Osteocyte (in vitro differentiated cells): ENCODE measurements around the gene GPBP1L1. TPM values are rescaled to one million over a fixed set of nuclear protein-coding genes. Genes with fewer than 3 reads are reported as not detected.
"Not testable (repeated sequence)": the region's sequence is repeated elsewhere in the genome, so short reads cannot be mapped to it uniquely, and the experiment has no call there.

Experiments
- DNase-seq: peaks from one replicate; pipeline ENCODE4 v3.0.0; 2021; ENCODE audit warnings: mixed read lengths; ENCODE audit not compliant: unreplicated experiment; ENCODE audit errors: extremely low spot score
- H3K27ac Mint-ChIP-seq: one replicate; pipeline ENCODE4 v1.8.0; 2021; ENCODE audit warnings: mild to moderate bottlenecking, mixed read lengths; ENCODE audit not compliant: unreplicated experiment
- H3K27me3 Mint-ChIP-seq: one replicate; pipeline ENCODE4 v1.8.0; 2021; ENCODE audit warnings: mixed read lengths; ENCODE audit not compliant: unreplicated experiment
- H3K36me3 Mint-ChIP-seq: one replicate; pipeline ENCODE4 v1.8.0; 2021; ENCODE audit warnings: mixed read lengths; ENCODE audit not compliant: unreplicated experiment
- H3K4me1 Mint-ChIP-seq: one replicate; pipeline ENCODE4 v1.8.0; 2021; ENCODE audit warnings: mixed read lengths; ENCODE audit not compliant: unreplicated experiment
- H3K4me3 Mint-ChIP-seq: one replicate; pipeline ENCODE4 v1.8.0; 2021; ENCODE audit warnings: mild to moderate bottlenecking, moderate library complexity, mixed read lengths; ENCODE audit not compliant: unreplicated experiment
- H3K9me3 Mint-ChIP-seq: one replicate; pipeline ENCODE4 v1.8.0; 2021; ENCODE audit warnings: mixed read lengths; ENCODE audit not compliant: unreplicated experiment
- total RNA-seq: library from RNA; stranded (reverse); gene quantifications from 2 replicates; pipeline ENCODE4 v1.2.1, GENCODE V29; 2021
- TF ChIP-seq, protein P1 (sequence below): fragments of 200-600 bp; sonication (generic); IDR thresholded peaks from 2 replicates; pipeline ENCODE4 v1.5.0; 2021; ENCODE audit warnings: antibody characterized with exemption, mild to moderate bottlenecking, moderate library complexity

The GPBP1L1 gene
- total RNA-seq, 1 donor from 2014 or later: 87.2 TPM

DNA sequence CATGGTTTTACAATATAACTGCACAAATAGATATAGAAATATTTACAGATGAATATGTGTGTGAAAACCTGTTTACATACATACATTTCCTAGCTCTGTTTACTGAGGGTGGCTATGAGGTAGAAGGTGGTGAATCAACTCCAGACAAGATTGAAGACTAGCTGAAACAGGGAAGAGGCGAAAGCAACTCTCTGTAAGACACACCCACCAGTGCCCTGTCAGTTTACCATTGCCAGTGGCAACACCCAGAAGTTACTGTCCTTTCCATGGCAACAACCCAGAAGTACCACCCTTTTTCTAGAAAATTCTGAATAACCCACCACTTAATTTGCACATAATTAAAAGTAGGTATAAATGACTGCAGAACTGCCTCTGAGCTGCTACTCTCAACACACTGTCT, 18.3 kb upstream of the GPBP1L1 start:
- Mint-ChIP-seq H3K36me3 (peaks cover 26% of the 10 kb centered on the region), H3K27ac (no peak overlapping the region), H3K4me3 (no peak overlapping the region), H3K9me3 (peaks cover 5% of the 10 kb centered on the region), H3K4me1 (no peaks in the 10 kb centered on the region), H3K27me3 (no peaks in the 10 kb centered on the region)
- no peak for DNase-seq
- TF ChIP-seq, protein P1, sequence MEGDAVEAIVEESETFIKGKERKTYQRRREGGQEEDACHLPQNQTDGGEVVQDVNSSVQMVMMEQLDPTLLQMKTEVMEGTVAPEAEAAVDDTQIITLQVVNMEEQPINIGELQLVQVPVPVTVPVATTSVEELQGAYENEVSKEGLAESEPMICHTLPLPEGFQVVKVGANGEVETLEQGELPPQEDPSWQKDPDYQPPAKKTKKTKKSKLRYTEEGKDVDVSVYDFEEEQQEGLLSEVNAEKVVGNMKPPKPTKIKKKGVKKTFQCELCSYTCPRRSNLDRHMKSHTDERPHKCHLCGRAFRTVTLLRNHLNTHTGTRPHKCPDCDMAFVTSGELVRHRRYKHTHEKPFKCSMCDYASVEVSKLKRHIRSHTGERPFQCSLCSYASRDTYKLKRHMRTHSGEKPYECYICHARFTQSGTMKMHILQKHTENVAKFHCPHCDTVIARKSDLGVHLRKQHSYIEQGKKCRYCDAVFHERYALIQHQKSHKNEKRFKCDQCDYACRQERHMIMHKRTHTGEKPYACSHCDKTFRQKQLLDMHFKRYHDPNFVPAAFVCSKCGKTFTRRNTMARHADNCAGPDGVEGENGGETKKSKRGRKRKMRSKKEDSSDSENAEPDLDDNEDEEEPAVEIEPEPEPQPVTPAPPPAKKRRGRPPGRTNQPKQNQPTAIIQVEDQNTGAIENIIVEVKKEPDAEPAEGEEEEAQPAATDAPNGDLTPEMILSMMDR: no peak

DNA sequence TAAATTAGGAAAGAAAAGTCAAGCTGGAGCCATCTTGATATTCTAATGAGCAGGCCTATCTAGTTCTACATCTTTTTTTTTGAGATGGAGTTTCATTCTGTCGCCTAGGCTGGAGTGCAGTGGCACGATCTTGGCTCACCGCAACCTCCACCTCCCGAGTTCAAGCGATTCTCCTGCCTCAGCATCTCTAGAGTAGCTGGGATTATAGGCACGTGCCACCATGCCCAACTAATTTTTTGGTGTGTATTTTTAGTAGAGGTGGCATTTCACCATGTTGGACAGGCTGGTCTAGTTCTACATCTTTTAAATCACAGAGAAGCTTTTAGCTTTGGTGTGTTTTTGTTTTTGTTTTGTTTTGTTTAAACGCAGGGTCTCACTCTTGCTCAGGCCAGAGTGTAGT, 8.5 kb upstream of the GPBP1L1 start:
- Mint-ChIP-seq H3K4me3 (no peak overlapping the region), H3K36me3 (peaks cover 22% of the 10 kb centered on the region), H3K27ac (no peak overlapping the region), H3K9me3 (no peaks in the 10 kb centered on the region), H3K27me3 (no peaks in the 10 kb centered on the region), H3K4me1 (peaks cover under 1% of the 10 kb centered on the region)
- TF ChIP-seq, protein P1: no peak
- no peak for DNase-seq

DNA sequence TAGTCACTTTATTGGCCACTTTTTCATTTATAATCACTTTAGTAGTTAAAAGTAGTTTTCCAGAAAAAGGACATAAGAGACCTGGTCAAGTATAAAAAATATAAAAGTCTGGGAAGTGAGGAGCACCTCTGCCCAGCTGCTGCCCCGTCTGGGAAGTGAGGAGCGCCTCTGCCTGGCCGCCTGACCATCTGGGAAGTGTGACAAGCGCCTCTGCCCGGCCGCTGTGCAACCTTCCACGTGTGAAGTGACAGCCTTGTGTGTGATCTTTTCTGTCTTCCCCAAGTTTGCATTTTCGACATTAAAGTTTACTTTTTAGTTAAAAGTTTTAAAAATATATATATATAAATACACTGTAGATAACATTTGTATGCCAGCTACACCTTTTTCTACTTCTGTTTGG, 7.5 kb upstream of the GPBP1L1 start:
- H3K9me3 Mint-ChIP-seq, H3K4me3 Mint-ChIP-seq, DNase-seq, H3K27ac Mint-ChIP-seq, H3K27me3 Mint-ChIP-seq, H3K4me1 Mint-ChIP-seq: not testable (repeated sequence)
- peaks cover 19% of the 10 kb centered on the region for H3K36me3 Mint-ChIP-seq

DNA sequence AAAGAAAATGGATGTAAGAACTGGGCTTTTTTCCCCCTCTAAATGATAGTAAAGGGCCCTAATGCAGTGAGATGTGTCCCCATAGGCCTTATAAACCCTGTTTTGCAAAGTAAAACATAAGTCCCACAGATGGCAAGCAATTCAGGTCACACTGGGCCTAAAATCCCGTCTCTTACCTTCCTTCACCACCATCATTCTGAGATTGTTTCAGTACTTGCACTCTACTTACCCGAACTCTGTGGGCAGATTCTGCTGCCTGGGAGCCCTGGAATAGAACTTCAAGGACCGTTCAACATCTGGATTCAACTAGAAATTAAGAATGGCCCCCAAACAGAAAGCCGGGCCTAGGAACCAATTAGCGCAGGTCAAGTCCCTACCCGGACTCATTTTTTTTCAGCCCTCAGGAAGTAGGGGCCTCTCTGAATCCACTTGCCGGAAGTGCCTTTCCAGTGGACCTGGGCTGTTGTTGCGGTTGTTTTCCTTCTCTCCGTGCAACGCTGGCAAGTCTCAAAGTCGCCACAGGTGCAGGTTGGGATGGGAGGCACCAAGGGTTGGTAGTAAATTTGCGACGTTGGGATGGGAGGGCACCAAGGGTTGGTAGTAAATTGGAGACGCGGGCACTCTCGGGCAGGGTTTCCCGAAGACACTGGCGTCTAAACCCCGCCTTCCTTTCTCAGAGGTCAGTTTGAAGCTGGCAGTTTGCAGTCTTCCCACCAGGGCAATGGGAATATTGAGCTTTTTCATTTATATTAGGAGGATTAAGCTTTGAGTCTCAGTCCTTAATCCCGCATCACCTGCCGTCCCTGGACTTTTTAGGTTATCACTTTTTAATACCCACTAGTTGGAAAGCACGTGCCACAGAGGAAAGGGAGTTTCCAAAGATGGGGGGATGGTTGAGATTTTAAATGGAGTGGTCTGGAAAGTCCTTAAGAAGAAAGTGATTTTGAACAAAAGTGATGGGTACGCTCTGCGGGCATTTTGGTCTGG, 1.7 kb upstream of the GPBP1L1 start, which contains the start of gene TMEM69:
TSS of gene TMEM69 (plus strand) at position 428 of the 987 bp plus-strand sequence. CDS start 2,888 bp downstream, outside the sequence.
- DNase-seq: peak; percentile 89
- no peaks in the 10 kb centered on the region for H3K9me3 Mint-ChIP-seq
- TF ChIP-seq, protein P1: peak; percentile 24
- H3K27me3 Mint-ChIP-seq: no peaks in the 10 kb centered on the region
- peaks cover 6% of the 10 kb centered on the region for H3K36me3 Mint-ChIP-seq
- H3K4me3 Mint-ChIP-seq: peak within 1 kb of the TSS; percentile 99
- H3K4me1 Mint-ChIP-seq: peaks cover 30% of the 10 kb centered on the region
- peak within 1 kb of the TSS; percentile 100 for H3K27ac Mint-ChIP-seq

DNA sequence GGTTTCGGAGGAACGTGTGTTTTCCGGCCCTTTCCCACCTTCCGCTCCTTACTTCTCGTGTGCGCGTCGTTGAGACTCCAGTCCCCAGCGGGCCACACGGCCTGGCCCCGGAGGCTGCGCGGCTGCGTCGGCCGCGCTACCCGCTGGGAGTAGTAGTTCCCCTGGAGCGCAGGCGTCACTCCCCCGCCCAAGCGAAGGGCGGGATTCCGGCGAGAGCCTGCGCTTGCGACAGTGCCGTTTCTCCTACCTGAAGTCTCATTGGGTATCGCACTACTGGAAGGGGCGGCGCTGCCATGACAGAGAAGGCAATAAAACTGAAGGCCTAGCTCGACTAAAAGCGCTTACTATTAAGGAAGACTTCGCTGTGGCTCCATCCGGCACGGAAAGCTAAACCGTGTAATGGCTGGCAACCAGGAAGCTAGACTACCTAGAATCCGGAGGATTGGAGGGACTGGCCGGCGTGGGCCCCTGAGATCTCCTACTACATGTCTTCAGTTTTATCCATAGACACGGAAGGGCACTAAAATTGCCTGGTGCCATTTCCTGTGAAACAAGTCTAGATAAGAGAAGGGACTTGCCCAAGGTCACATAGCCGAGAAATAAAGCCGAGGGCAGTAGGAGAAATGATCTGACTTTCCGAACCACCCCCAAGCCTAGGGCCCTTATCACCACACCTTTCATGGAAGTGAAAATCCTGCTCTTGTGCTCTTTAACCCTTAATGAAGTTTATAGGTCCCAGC, 851 bp upstream of the GPBP1L1 start:
- Mint-ChIP-seq H3K4me1 (peaks cover 38% of the 10 kb centered on the region), H3K4me3 (peak overlapping the region; percentile 99), H3K36me3 (peaks cover 2% of the 10 kb centered on the region), H3K27ac (peak overlapping the region; percentile 100), H3K9me3 (no peaks in the 10 kb centered on the region), H3K27me3 (no peaks in the 10 kb centered on the region)
- peak; percentile 99 for DNase-seq
- TF ChIP-seq, protein P1: no peak
